GM13977 (cell line): ENCODE measurements around the gene FAM193A.
A peak's percentile ranks its signal among the peaks of the same experiment; 100 is the strongest.
"Not testable (repeated sequence)": the region's sequence is repeated elsewhere in the genome, so short reads cannot be mapped to it uniquely, and the experiment has no call there.

Experiments
- DNase-seq: peaks from one replicate; pipeline ENCODE4 v3.0.0; 2012; ENCODE audit warnings: low spot score
- in situ Hi-C: fragments of 300-500 bp; cut with MboI; formaldehyde crosslinking; loops from one replicate; pipeline ENCODE4 v1.12.0; 2022; ENCODE audit warnings: low sequenced_read_pairs, low pct_unique_long_range_greater_than_20kb, mixed read lengths, inconsistent platforms; ENCODE audit not compliant: unreplicated experiment
- TF ChIP-seq, protein P1 (sequence below): IDR thresholded peaks from 2 replicates; pipeline ENCODE4 v1.5.1; 2012; ENCODE audit warnings: mild to moderate bottlenecking, control low read depth; ENCODE audit not compliant: insufficient read depth; ENCODE audit errors: extremely low read depth, missing control alignments

FAM193A gene

DNA sequence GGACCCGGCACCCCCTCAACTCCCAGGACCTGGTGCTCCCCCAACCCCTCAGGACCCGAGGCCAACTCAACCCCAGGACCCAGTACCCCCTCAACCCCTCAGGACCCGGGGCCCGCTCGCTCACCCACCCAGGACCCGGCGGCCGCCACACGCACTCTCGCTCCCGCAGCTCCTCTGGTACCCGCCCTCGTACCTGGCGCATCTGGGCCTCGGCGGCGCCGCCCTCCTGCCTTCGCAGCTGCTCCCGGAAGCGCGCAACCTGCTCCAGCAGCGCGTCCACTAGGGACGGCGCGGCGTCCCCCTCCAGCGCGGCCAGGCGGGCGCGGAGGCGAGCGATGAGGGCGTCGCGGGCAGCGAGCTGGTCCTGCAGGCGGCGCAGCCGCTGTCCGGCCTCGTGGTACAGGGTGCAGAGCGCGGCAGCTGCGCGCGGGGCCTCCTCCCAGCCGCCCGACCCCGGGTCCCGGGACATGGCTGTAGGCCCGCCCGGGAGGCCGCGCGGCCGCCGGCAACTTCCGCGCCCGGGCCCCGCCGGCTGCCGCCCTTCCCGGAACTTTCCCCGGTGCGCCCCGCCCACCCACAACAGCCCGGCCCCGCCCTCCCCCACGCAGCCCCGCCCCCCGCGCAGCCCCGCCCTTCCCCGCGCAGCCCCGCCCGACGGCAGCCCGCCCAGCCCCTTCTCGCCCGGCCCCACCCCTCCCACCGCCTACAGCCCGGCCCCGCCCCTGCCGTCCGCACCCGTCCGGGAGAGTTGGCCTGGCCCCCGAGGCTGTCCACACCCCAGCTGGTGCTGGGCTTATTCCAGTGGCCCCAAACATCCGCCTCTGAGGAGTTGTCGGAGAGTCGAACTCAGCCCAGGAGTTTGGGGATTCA, 219.6 kb downstream of the FAM193A start, which contains the start of gene TNIP2:
Gene TNIP2 (minus strand): TSS at position 516 of the 870 bp plus-strand sequence. CDS start 47 bp downstream, at position 469.
- TF ChIP-seq, protein P1, sequence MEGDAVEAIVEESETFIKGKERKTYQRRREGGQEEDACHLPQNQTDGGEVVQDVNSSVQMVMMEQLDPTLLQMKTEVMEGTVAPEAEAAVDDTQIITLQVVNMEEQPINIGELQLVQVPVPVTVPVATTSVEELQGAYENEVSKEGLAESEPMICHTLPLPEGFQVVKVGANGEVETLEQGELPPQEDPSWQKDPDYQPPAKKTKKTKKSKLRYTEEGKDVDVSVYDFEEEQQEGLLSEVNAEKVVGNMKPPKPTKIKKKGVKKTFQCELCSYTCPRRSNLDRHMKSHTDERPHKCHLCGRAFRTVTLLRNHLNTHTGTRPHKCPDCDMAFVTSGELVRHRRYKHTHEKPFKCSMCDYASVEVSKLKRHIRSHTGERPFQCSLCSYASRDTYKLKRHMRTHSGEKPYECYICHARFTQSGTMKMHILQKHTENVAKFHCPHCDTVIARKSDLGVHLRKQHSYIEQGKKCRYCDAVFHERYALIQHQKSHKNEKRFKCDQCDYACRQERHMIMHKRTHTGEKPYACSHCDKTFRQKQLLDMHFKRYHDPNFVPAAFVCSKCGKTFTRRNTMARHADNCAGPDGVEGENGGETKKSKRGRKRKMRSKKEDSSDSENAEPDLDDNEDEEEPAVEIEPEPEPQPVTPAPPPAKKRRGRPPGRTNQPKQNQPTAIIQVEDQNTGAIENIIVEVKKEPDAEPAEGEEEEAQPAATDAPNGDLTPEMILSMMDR, result peak; percentile 17
- in situ Hi-C loops, result no loop called here
- peak; percentile 99 for DNase-seq

DNA sequence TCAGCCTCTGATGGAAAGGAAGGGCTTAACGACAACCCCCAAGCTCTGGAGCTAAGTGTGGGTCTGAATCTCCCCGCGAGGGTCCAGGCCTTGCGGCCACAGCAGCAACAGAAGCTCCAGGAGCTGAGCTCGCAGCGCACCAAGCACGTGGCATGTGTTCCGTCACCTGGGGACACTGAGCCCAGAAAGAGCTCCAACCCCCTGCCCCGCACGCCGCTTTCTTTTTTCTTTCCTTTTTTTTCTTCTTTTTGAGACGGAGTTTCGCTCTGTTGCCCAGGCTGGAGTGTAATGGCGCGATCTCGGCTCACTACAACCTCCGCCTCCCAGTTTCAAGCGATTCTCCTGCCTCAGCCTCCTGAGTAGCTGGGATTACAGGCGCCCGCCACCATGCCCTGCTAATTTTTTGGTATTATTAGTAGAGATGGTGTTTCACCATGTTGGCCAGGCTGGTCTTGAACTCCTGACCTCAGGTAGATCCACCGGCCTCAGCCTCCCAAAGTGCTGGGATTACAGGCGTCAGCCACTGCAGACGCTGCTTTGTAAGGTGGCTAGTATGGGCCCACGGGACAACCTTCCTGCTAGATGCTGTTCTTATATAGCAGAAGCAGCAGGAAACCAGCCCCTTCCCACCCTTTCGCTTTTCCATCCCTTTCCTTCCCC, 220.4 kb downstream of the FAM193A start:
- in situ Hi-C loops, result no loop called here
- DNase-seq, result no peak
- TF ChIP-seq, protein P1, result no peak

DNA sequence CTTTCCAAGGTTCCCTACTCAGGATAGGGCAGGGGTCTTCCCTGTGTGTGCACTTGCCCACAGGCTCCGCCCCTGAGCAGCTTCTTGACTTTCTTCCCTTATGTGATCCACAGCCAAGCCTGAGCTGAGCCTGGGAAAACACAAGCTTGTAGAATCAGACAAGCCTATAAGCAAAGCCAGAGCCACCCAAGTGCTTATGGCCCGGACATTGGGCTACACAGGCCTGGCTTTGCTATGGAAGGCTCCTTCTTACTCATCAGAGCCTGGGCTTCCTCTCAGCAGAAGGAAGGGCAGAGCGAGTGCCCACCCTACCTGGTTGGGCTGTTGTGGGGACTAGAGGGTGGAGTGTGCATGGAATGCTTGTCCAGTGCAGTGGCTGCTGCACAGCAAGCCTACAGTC, 221.0 kb downstream of the FAM193A start:
- TF ChIP-seq, protein P1, result no peak
- in situ Hi-C loops, result no loop called here
- no peak for DNase-seq

GRCh38 chr4:2761035-2761923, 224.8 kb downstream of the FAM193A start:
- TF ChIP-seq, protein P1, result no peak
- in situ Hi-C loops, result no loop called here
- DNase-seq, result no peak

- in situ Hi-C loops, result no loop called here
- no peak for DNase-seq
- TF ChIP-seq, protein P1, result no peak
Observed at GRCh38 chr4:2762048-2762447, 225.6 kb downstream of the FAM193A start.

DNA sequence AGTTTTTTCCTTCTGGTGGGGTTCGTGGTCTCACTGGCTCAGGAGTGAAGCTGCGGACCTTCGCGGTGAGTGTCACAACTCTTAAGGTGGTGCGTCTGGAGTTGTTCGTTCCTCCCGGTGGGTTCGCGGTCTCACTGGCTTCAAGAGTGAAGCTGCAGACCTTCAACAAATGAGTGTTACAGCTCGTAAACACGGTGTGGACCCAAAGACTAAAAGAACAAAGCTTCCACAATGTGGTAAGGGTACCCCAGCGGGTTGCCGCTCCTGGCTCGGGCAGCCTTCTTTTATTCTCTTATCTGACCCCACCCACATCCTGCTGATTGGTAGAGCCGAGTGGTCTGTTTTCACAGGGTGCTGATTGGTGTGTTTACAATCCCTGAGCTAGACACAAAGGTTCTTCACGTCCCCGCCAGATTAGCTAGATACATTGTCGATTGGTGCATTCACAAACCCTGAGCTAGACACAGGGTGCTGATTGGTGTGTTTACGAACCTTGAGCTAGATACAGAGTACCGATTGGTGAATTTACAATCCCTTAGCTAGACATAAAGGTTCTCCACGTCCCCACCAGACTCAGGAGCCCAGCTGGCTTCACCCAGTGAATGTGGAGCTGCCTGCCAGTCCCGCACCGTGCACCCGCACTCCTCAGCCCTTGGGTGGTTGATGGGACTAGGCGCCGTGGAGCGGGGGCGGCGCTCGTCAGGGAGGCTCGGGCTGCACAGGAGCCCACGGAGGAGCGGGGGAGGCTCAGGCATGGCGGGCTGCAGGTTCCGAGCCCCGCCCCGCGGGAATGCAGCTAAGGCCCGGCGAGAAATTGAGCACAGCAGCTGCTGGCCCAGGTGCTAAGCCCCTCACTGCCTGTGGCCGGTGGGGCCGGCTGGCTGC, 226.3 kb downstream of the FAM193A start:
- in situ Hi-C loops, DNase-seq: not testable (repeated sequence)
